ENCODE data around the gene RFX8.
A peak's percentile ranks its signal among the peaks of the same experiment; 100 is the strongest.

GRCh38 chr2:101515477-101515876 is 40.6 kb upstream of the RFX8 start:
- TF ChIP-seq MAX (IDR thresholded peaks at IDR 0.05; ENCODE audit: insufficient read depth, insufficient read length) (no peak), CTCF (IDR thresholded peaks at IDR 0.05; ENCODE audit: extremely low read depth in 1 of 2, insufficient read depth in 1 of 2, low read depth in 1 of 2, low read length in 2 of 2) (no peak), EZH2 (IDR thresholded peaks at IDR 0.05; ENCODE audit: borderline replicate concordance, low read depth, low read length, severe bottlenecking) (no peak), POLR2AphosphoS5 (IDR thresholded peaks at IDR 0.05; ENCODE audit: insufficient read depth, low read depth, low read length) (peak; percentile 50), POLR2A (IDR thresholded peaks at IDR 0.05; ENCODE audit: low read depth, low read length) (no peak), FOS (IDR thresholded peaks at IDR 0.05; ENCODE audit: borderline replicate concordance, insufficient read depth, low read length) (peak; percentile 44), JUN (IDR thresholded peaks at IDR 0.05; ENCODE audit: borderline replicate concordance, insufficient read depth, insufficient read length, low read depth) (no peak)

Data from endothelial cell of umbilical vein (primary cell).